Limb (tissue), 2 donors: ENCODE data around the gene DDX25.

Experiments used
- DNase-seq, 2 donors: peaks; one replicate each; pipeline ENCODE4 v3.0.0-alpha.2; 2016; ENCODE audit errors: extremely low spot score in 2 of 2

DDX25 gene

DNA sequence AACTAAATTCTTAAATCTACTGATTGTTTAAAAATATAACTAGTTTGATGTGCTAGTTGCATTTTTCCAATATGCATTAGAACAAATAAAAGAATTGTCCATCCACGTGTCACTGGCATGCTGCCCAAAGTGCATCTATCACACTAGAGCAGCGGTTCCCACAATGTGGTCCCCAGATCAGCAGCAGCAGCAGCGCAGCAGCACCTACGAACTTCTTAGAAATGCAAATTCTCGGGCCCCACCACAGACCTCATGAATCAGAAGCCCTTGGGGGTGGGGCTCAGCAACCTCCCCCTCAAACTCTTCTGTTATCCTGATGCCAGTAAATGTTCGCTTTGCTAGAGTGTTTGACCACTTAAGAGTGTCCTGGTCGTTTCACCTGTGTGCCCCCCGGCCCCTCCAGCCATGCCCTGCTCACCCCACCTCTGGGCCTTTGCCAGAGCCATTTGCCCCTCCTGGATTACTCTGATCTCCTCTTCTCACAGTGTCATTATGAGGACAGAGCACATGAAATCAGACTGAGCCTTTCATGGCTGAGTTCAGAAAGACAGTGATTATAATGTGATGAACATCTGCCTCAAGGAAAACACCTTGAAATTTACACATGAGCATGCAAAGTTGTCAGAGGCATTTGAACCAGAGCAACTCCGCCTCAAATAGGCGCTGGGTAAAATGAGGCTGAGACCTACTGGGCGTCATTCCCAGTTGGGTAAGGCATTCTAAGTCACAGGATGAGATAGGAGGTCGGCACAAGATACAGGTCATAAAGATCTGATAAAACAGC lies 28.9 kb downstream of the DDX25 start:
- DNase-seq = no peak

DNA sequence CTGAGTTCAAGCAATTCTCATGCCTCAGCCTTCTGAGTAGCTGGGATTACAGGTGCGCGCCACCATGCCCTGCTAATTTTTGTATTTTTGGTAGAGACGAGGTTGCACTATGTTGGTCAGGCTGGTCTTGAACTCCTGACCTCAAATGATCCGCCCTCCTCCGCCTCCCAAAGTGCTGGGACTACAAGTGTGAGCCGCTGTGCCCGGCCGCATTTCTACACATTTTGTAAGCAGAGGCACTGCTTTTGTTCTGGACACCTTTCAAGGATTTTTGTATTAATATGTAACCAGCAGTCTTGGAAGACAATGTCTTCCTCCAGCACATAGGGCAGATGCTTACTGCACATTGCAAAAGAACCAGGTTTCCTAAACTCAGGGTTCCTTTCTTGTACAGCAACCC lies 30.2 kb downstream of the DDX25 start:
- no peak for DNase-seq

DNA sequence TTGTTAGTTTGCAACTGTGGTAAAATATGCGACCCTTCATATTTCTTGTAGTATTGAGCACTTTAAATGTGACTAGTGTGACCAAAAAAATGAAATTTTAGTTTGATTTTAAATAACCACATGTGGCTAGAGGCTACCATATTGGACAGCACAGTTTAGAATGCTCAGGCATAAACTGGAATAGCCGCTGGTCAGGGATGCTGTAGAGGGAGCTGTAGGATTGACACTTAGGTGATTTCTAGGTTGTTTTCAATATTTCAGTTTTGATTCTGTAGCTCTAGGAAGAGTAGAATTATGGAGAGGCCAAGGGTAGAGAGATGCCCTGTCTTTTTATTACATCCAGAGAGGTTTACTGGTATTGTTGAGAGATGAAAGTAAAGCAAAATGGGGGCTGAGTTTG lies 30.7 kb downstream of the DDX25 start:
- DNase-seq = no peak

DNA sequence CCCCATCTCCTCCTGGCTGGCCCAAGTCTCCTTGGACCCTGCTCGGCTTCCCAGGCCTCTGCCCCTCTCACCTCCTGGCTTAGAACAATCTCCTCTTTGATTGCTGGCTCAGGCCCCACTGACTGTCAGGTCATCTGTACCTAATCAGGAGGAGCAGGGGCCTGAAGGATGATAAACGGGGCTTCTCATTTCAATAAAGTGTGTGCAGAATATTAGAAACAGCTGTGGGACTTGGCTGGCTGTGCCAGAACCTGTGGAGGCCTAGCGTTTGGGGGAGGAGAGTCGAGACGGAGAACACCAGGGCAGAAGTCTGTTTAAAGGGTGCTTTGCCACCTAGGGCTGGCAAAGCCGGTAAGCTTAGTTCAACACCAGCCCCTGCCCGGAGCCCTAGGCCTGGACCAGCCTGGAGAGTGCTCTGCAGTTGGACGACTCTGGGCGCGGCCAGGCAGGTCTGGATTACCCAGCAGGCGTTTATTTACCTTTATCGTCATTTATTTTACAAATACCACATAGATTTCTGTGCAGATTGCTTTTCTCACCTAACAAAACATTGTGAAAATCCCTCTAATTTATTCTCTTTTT lies 31.4 kb downstream of the DDX25 start:
- DNase-seq = peak; percentile 75 to 79

DNA sequence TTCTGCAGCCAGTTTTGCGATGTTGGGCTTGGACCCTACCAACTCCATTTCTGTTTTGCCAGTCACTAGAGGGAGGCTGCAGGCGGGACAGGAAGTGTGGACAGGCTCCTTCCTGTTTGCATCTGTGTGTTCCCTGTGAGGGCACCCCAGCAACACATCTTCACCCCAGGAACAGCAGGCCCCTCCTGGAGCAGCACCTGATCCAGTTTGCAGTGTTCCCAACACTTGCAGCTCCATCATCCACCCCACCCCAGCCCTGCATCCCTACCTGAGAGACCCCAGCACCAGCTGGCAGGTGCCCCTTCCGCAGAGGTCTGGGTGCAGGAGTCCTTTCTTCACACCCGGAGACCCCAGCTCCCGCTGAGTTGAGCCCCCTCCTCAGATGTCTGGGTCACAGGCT lies 34.1 kb downstream of the DDX25 start:
- DNase-seq = peak in 1 of 2 donors; percentile 24

DNA sequence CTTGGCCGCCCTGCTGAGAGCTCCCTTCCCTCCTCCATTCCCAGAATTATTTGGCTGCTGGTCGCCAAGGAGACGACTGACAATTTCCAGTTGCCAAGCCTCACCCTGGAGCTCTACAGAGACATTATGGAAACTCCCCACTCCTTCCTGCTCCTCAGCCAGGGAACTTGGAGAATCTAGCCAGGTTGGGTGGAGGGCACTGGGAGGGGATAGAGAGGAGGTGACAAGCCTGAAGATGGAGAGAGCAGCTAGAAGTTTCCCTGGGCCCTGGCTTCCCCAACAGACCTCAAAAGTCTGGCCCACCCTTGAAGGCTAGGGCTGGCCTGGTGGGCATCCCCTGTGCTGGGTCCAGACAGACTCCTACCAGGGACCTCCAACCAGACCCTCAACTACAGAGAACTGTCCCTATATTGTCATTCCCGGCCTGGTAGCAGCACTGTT lies 34.8 kb downstream of the DDX25 start:
- peak; percentile 48 to 57 for DNase-seq

DNA sequence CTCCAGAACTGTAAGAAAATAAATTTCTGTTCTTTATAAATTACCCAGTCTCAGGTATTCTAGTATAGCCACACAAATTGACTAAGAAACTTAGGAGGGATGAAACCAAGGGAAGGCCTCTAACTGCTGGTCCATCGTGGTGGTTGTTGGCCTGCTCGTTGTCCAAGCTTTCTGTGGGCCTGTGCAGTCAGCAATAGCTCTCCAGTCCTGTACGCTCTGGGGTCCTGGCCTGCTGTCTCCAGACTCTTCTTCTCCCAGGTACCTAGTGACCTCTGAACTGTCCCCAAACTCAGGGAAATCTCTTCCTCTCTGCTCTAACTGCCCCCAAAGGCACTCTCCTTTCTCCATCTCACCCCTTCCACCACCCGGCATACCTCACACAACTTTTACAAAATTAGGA lies 35.8 kb downstream of the DDX25 start:
- DNase-seq = peak in 1 of 2 donors; percentile 20

DNA sequence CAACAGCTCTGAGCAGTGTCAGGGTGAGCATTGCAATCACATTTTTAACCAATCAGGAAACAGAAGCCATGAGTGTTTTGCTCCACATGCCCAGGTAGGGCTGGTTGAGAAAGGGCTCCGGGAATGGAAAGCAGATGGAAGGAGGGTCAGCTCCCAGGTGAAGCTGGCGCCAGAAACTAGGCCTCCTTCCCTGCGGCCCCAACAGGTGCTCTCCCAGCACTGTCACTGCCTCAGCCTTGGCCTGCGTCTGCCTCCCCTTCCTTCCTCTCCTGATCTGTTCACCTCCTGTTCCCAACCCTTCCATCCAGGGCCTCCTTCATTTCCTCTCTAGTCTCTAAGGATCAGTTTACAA lies 36.9 kb downstream of the DDX25 start:
- DNase-seq = no peak

DNA sequence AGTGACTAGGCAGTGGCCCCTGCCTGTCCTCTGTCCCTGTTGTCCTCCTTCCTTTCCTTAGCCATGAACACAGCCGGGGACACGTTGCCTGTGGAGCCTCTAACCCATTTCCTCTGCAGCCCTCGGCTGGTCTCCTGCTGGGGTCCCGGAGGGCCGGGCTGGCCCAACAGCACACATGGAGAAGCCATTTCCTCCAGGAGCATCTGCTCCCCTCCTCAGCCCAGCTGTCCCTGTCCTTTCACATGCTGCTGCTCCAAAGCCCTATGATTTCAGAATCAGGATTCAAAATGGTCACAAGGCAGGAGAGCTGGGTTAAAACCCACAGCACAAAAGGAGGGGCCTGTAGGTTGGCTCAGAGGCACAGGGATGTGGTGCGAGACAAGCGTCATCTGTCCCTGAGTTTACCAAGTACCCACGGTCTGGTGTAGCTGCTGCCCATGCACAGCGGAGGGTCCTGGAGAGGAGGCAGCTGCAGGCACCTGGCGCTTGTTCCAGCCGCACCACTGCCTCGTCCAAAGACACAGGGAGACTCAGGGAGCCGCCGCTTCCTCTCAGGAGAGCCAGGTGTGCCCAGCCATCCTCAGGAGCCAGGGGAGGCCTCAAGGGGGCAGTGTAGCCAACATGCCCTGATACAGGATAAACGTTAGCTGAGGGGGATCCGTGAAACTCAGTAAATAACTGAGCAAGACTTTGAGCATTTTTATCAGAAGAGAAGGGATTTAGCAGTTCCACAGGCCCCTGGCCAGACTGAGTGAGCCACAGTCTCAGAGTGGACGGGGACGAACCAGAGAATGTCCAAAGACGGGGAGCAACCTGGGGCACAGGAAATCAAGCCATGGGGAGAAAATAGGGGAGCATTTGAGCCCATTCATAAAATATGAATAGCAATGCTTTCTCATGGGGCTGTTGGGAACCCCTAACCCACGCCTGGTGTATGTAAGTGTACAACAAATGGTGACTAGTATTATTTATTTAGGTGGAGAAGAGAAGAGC lies 37.6 kb downstream of the DDX25 start:
- DNase-seq = peak; percentile 64 to 65

DNA sequence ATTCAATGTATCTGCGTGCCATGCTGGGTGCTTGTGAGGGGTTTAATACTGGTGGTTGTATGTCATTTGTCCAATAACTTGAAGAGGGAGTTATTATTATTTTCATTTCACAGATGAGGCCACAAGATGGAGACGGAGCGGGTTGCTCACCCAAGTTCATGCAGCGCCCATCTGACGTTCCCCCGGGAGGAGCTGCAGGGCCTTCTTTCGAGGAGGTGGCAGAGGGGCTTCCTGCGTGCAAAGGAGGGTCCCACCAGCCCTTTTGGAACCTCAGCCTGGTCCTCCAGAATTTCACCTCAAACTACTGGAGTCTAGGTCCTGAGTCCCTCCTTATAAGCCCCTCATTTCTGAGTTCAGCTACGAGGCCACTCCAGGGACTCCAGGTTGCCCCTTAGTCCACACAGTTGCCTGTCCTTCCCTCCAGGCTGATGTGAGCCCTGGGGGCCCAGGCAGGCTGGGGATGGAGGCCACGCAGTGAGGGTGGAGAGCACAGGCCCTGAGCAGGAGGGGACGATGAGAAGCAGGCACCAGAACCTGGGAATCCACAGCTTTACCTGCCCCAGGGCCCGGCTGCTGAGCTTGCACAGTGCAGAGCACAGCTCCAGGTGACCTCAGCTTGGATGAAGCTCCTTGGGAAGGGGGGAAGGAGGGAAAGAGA lies 38.6 kb downstream of the DDX25 start:
- DNase-seq = peak in 1 of 2 donors; percentile 21

DNA sequence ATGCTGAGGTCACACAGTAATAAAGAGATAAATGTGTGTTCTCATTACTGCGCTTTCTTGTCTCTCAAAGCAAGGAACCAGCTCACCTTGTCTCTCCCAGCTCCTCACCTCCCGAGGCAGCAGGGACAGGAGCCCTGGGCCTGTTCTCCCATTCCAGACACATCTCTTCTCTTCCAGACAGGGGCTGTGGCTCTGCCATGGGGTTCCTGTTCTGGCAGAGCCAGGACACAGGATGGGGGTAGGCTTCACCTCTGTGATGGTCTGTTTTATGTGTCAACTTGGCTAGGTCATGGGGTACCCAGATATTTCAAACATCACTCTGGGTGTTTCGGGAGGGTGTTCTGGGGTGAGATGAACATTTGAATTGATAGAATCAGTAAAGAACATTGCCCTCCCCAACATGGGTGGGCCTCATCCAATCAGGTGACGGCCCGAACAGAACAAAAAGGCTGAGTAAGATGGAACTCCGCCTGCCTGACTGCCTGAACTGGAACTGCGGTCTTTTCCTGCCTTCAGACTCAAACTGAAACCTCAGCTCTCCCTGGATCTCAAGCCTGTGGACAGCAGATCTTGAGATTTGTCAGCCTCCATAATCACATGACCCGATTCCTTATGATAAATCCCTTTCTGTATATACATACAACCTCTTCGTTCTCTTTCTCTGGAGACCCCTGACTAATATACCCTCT lies 39.5 kb downstream of the DDX25 start:
- peak in 1 of 2 donors; percentile 17 for DNase-seq

DNA sequence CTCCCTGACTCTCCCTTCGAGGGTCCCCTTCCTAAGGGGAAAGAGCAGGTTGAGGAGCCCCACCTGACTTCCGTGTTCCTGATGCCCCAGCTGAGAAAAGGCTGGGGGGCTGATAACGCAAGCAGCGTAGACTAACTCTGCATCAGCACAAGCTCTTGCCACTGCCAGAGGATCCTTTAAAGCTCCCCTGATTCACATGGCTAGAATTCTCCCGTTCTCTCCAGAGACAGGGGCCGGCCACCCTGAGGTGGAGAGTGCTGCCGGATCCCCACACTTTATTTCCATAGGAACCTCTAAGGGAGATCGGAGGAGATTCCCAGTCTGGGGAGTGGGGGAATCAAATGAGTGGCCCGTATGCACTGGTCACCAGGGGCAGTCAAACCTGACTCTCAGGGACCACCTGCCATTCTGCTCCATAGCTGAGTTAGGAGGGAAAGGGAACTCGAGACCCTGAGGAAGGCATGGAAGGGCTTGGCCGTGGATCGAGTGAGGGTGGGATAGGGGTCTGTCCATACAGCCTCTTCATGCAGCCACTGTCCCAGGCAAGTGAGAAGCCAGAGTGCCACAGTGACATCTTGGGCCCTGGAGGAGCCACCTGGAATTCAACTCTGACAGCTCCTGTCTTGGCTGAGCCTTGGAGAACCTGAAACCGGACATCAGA lies 40.2 kb downstream of the DDX25 start:
- peak in 1 of 2 donors; percentile 15 for DNase-seq

DNA sequence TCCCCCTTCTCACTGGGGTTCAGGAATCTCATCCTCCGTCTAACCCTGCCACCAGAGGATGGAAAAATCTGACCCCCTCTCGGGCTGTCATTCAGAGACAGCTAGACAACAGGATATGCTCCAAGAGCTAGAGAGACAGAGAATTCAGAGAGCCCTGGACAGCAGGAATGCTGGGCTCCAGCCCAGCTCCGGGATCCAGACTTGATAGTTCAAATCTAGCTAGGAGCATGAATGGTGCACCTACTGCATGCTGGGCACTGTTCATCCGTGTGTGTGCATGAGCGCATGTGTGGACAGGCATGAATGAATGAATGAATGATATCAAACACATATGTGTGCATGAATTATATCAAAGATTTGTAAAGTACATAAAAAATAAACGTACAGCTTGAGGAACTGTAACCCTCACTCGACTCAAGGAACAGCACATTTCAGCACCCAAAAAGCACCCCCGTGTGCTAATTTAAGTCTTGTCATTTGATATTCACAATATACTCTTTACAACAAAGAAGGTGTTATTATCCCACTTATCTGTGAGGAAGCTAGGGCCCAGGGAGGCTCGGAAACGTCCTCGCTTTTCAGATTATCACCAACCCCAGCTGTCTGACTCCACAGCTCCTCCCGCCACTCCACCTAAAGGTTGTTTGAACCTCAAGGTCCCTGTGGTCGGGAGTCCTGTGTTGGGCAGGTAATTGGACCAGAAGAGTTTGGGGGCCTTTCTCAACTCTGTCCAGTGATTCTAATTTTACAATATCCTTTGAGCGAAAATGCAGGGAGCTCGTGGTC lies 40.9 kb downstream of the DDX25 start:
- no peak for DNase-seq

DNA sequence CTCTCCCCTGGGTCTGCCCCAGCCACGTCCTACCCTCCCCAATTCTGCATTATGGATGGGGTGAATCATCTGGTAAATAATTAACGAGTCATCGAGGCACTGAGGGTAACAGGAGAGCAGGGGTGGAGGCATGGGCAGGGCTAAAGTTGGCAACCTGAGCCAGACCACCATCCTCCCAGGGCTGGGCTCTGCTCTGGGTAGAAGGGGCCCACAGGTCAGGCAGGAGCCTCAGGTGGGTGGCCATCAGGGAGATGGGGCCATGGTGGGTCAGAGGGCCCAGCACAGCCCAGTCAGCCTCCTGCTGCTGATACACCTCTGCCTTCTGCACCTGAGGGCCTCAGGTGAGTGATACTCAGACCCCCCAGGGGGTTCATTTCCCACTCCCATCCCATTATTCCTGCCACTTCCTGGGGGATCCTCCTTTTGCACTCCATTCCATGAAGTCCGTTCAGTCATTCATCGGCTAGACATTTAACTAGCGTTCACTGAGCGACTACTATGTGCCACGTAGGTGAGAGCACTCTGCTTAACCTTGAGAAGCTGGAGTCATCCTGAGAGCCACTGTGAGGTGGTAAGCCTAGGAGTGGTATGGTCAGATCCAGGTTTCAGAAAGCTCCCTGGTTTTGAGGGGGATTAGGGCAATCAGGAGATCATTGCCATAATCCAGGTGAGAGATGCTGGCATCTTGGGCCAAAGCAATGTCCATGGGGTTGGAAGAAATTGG lies 41.7 kb downstream of the DDX25 start, which contains the start of gene VSIG10L2:
TSS of gene VSIG10L2 (plus strand) at position 248 of the 724 bp plus-strand sequence. CDS start at position 260, 12 bp downstream.
- DNase-seq = peak in 1 of 2 donors; percentile 12

DNA sequence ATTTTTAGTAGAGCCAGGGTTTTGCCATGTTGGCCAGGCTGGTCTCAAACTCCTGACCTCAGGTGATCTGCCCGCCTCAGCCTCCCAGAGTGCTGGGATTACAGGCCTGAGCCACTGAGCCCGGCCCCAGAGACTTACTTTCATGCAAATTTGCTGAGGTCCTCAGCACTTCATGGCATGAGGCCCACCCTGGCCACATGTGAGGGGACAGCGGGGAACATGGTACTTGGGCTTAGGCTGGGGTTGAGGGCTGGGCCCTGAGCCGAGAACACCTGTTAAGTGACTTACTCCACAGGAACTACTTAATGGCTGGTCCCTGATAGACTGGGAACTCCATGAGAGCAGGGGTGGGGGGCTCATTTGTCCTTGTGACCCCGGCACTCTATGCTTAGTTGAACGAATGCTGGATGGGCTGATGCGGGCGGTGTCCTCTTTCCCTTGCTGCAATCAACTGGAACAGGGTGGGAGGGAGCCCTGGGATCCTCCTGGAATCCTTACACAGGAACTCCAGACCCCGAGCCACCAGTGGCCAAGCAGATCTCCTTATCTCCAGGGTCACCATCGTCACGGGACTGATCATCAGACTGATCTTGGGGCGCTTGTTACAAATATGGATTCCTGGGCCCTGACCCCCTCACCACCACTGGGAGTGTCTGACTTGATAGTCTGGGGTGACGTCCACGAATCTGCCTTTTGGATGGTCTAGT lies 42.6 kb downstream of the DDX25 start:
- DNase-seq = peak in 1 of 2 donors; percentile 15

DNA sequence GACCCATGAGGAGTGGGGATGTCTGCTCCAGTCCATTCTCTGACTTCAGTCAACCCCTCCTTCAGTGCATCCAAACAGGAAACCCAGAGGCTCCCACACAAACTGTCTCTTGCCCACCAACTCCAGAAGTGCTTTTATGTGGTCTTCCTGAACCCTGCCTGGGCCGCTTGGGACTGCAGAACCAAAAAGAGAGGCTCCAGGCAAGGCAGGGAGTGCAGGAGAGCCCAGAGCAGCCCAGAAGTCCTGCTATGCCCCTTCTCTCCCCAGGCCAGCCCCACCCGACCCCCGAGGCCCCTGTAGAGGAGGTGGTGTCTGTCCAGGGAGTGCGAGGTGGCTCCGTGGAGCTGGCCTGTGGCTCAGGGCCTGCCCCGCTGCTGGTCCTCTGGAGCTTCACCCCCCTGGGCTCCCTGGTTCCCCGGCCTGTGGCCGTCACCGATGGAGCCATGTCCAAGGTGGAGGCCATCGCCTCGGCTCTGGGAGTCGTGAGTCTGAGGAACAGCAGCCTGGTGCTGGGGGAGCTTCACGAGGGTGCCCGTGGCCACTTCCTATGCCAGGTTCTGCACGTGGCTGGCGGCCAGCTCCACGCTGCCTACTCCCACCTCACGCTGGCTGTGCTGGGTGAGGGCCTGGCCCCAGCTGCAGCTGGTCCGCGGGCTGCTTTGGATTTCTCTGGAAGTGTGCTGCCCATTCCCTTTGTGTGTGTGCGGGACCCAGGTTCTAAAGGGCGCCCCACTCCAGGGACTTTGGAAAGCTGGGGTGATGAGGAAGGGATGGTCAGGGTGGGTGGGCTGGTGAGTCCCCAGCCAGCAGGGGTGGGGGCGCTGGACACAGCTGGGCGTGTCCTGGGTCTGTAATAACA lies 43.3 kb downstream of the DDX25 start:
- peak in 1 of 2 donors; percentile 28 for DNase-seq
